H1 (cell line): ENCODE data around the gene MKI67. TPM values are rescaled to one million over a fixed set of nuclear protein-coding genes. Genes with fewer than 3 reads are reported as not detected.

Experiments used
- CTCF ChIA-PET: fragments of 300-600 bp; sonication (Branson Sonifier 250); formaldehyde crosslinking; loops from one replicate; lab custom pipeline; 2021; ENCODE audit not compliant: partially characterized antibody; lab: Charles Lee
- POLR2A ChIA-PET: fragments of 300-600 bp; sonication (Branson Sonifier 250); formaldehyde crosslinking; loops from one replicate; lab custom pipeline; 2021; ENCODE audit warnings: inconsistent platforms; ENCODE audit not compliant: partially characterized antibody; lab: Charles Lee
- DNase-seq, 2 experiments: peaks; one replicate each; pipeline versions ENCODE4 v3.0.0 to v3.0.0-alpha.2; 2010 to 2022; ENCODE audit warnings: low spot score in 2 of 2, low read depth in 1 of 2, mixed read lengths in 1 of 2
- FAIRE-seq: peaks from 2 replicates; lab custom pipeline; 2011; peaks lifted over from hg19 to GRCh38; lab: Jason Lieb, UNC
- H2AFZ ChIP-seq: 2 replicates; pipeline ENCODE4 v1.8.1; 2012; ENCODE audit warnings: low read length, inconsistent platforms
- H2AK5ac ChIP-seq: 2 replicates; pipeline ENCODE4 v1.6.1; 2013; ENCODE audit warnings: low read depth, low read length
- H2BK120ac ChIP-seq: replicated peaks from 2 replicates; pipeline ENCODE3; 2013; ENCODE audit warnings: low read depth, low read length, inconsistent platforms
- H2BK12ac ChIP-seq: 2 replicates; pipeline ENCODE4 v1.6.1; 2013; ENCODE audit warnings: low read depth, low read length
- H2BK15ac ChIP-seq: 2 replicates; pipeline ENCODE4 v1.6.1; 2013; ENCODE audit warnings: low read length
- H2BK20ac ChIP-seq: 2 replicates; pipeline ENCODE4 v1.6.1; 2013; ENCODE audit warnings: low read length
- H2BK5ac ChIP-seq: 2 replicates; pipeline ENCODE4 v1.6.1; 2013; ENCODE audit warnings: low read depth, low read length
- H3K14ac ChIP-seq: 2 replicates; pipeline ENCODE4 v1.6.1; 2013; ENCODE audit warnings: inconsistent platforms; ENCODE audit not compliant: insufficient read length
- H3K18ac ChIP-seq: 2 replicates; pipeline ENCODE4 v1.6.1; 2013; ENCODE audit warnings: low read length; ENCODE audit errors: extremely low read depth
- H3K23ac ChIP-seq: 2 replicates; pipeline ENCODE4 v1.6.1; 2013; ENCODE audit warnings: inconsistent platforms; ENCODE audit not compliant: insufficient read length
- H3K23me2 ChIP-seq: 2 replicates; pipeline ENCODE4 v1.6.1; 2013; ENCODE audit warnings: low read depth, low read length
- H3K27ac ChIP-seq: 2 replicates; pipeline ENCODE4 v1.6.1; 2011; ENCODE audit warnings: low read depth, low read length, inconsistent platforms
- H3K27me3 ChIP-seq, 4 experiments: replicated peaks in 1 of 4; 1 replicate in 1 of 4; 2 replicates in 3 of 4; pipeline versions ENCODE4 v1.6.1 to v1.8.1; 2011 to 2013; ENCODE audit warnings: low read length in 3 of 4, mild to moderate bottlenecking in 3 of 4, inconsistent platforms in 2 of 4, mixed read lengths in 2 of 4, moderate library complexity in 1 of 4; ENCODE audit not compliant: control insufficient read depth in 3 of 4, insufficient read depth in 3 of 4; ENCODE audit errors: extremely low read depth in 1 of 4
- H3K36me3 ChIP-seq, 4 experiments: 2 replicates each; pipeline versions ENCODE4 v1.6.1 to v1.8.1; 2011 to 2013; ENCODE audit warnings: mild to moderate bottlenecking in 4 of 4, low read length in 3 of 4, moderate library complexity in 2 of 4, control low read depth in 1 of 4, inconsistent platforms in 1 of 4; ENCODE audit not compliant: insufficient read depth in 4 of 4, control insufficient read depth in 2 of 4
- H3K4ac ChIP-seq: replicated peaks from 2 replicates; pipeline ENCODE3; 2013; ENCODE audit warnings: low read length, low read depth, mixed read lengths, inconsistent platforms; ENCODE audit not compliant: insufficient read length
- H3K4me1 ChIP-seq, 4 experiments: replicated peaks in 1 of 4; 1 replicate in 1 of 4; 2 replicates in 3 of 4; pipeline versions ENCODE4 v1.6.1 to v1.8.1; 2011 to 2013; ENCODE audit warnings: low read length in 3 of 4, inconsistent platforms in 2 of 4, mixed read lengths in 1 of 4; ENCODE audit not compliant: insufficient read depth in 4 of 4, control insufficient read depth in 3 of 4
- H3K4me2 ChIP-seq, 2 experiments: 2 replicates each; pipeline versions ENCODE4 v1.6.1 to v1.8.1; 2011 to 2013; ENCODE audit warnings: low read depth in 2 of 2, low read length in 2 of 2, control low read depth in 1 of 2, inconsistent platforms in 1 of 2, mild to moderate bottlenecking in 1 of 2; ENCODE audit not compliant: insufficient read depth in 1 of 2
- H3K4me3 ChIP-seq, 4 experiments: fragments of 200-600, 300-600 bp in 1 of 4; sonication (generic), shearing (Covaris generic), sonication (Bioruptor Twin) in 1 of 4; 2 replicates each; pipeline versions ENCODE4 v1.5.1 to v1.8.1; 2011 to 2016; ENCODE audit warnings: low read length in 4 of 4, low read depth in 3 of 4, control low read depth in 2 of 4, inconsistent platforms in 2 of 4, mild to moderate bottlenecking in 2 of 4, mixed read lengths in 1 of 4, moderate library complexity in 1 of 4; ENCODE audit not compliant: insufficient read depth in 2 of 4; ENCODE audit errors: extremely low read depth in 1 of 4
- H3K56ac ChIP-seq: replicated peaks from 2 replicates; pipeline ENCODE3; 2013; ENCODE audit warnings: low read depth, mild to moderate bottlenecking, mixed read lengths, low read length, inconsistent platforms; ENCODE audit not compliant: insufficient read length
- H3K79me1 ChIP-seq: 2 replicates; pipeline ENCODE4 v1.6.1; 2013; ENCODE audit warnings: low read depth, low read length, control low read depth
- H3K79me2 ChIP-seq, 2 experiments: 2 replicates each; pipeline versions ENCODE4 v1.6.1 to v1.8.1; 2012 to 2013; ENCODE audit warnings: low read length in 2 of 2, mild to moderate bottlenecking in 2 of 2, inconsistent platforms in 1 of 2; ENCODE audit not compliant: insufficient read depth in 2 of 2, control insufficient read depth in 1 of 2
- H3K9ac ChIP-seq, 4 experiments: replicated peaks in 1 of 4; 1 replicate in 1 of 4; 2 replicates in 3 of 4; pipeline versions ENCODE4 v1.6.1 to v1.8.1; 2011 to 2013; ENCODE audit warnings: low read depth in 3 of 4, low read length in 3 of 4, control low read depth in 2 of 4, mild to moderate bottlenecking in 2 of 4, moderate library complexity in 2 of 4, inconsistent platforms in 1 of 4; ENCODE audit errors: extremely low read depth in 1 of 4
- H3K9me3 ChIP-seq, 2 experiments: 2 replicates each; pipeline versions ENCODE4 v1.6.1 to v1.8.1; 2012 to 2013; ENCODE audit warnings: mild to moderate bottlenecking in 2 of 2, moderate library complexity in 2 of 2, control low read depth in 1 of 2, inconsistent platforms in 1 of 2, low read depth in 1 of 2, low read length in 1 of 2, mixed read lengths in 1 of 2; ENCODE audit not compliant: insufficient read depth in 2 of 2
- H4K20me1 ChIP-seq, 2 experiments: replicated peaks in 1 of 2; 2 replicates each; pipeline versions ENCODE3 to v1.8.1; 2011 to 2013; ENCODE audit warnings: inconsistent platforms in 2 of 2, low read length in 2 of 2, mild to moderate bottlenecking in 1 of 2; ENCODE audit not compliant: insufficient read depth in 2 of 2, control insufficient read depth in 1 of 2
- H4K5ac ChIP-seq: 2 replicates; pipeline ENCODE4 v1.6.1; 2013; ENCODE audit warnings: low read length, low read depth, mixed read lengths, inconsistent platforms; ENCODE audit not compliant: insufficient read length
- H4K8ac ChIP-seq: 2 replicates; pipeline ENCODE4 v1.8.0; 2013; ENCODE audit warnings: mild to moderate bottlenecking, moderate library complexity, low read length, inconsistent platforms; ENCODE audit not compliant: insufficient read depth; ENCODE audit errors: extremely low read depth
- H4K91ac ChIP-seq: replicated peaks from 2 replicates; pipeline ENCODE3; 2013; ENCODE audit warnings: low read length, mixed read lengths, inconsistent platforms; ENCODE audit not compliant: insufficient read length
- WGBS, 2 experiments: shearing (Covaris generic) in 1 of 2; methylation state at CpG; one replicate each; pipeline versions ENCODE4 v1.1.6 to v1.1.7; 2013 to 2015; ENCODE audit warnings: low lambda C conversion rate in 2 of 2, mixed read lengths in 2 of 2, inconsistent platforms in 1 of 2, low coverage in 1 of 2, missing lambda C conversion rate in 1 of 2; ENCODE audit not compliant: insufficient replicate concordance in 2 of 2, insufficient coverage in 1 of 2, insufficient read length in 1 of 2; ENCODE audit errors: extremely low coverage in 1 of 2, missing lambda C conversion rate in 1 of 2; 5-methylcytosine and 5-hydroxymethylcytosine counted together
- polyA plus RNA-seq, 7 experiments: library from polyadenylated mRNA; depleted of rRNA in 3 of 7; stranded (reverse) in 5 of 7; unstranded in 2 of 7; fragments of >200 nt in 5 of 7; fragments of 200-250 nt in 2 of 7; gene quantifications; 1 replicate in 5 of 7; 2 replicates in 1 of 7; 4 replicates in 1 of 7; pipeline versions ENCODE4 v1.2.1 to v1.2.3, GENCODE V29; 2011 to 2013; ENCODE audit warnings: missing spikeins in 2 of 7, mixed read lengths in 2 of 7
- total RNA-seq: library from RNA; stranded (reverse); fragmentation: NEBNext Ultra II Directional; extraction: Animal tissue kit (Norgen Biotek cat#: 25700); gene quantifications from 2 replicates; pipeline ENCODE4 v1.2.1, GENCODE V29; 2021

Gene MKI67
- total and polyA plus RNA-seq, 2 of the 8 experiments (the other 6 are each of a cell fraction or from before 2014, with no cell fraction given), result 15.8 to 85.1 TPM

- Histone ChIP-seq H3K23me2 (no peaks in the 10 kb centered on the region), H3K4ac (no peak overlapping the region), H3K27ac (no peak overlapping the region), H2AK5ac (no peak overlapping the region), H3K79me1 (no peaks in the 10 kb centered on the region), H2BK12ac (no peak overlapping the region), H2BK15ac (no peak overlapping the region), H3K4me2 (no peak overlapping the region), H3K23ac (no peak overlapping the region), H3K9me3 (peaks cover 25 to 29% of the 10 kb centered on the region in 2 experiments), H2BK5ac (no peak overlapping the region), H3K4me3 (no peak overlapping the region), H4K5ac (no peak overlapping the region), H3K27me3 (no peaks in the 10 kb centered on the region), H3K9ac (no peak overlapping the region), H4K8ac (no peak overlapping the region), H2AFZ (no peak overlapping the region), H3K79me2 (no peaks in the 10 kb centered on the region), H2BK20ac (no peak overlapping the region), H2BK120ac (no peak overlapping the region), H4K91ac (no peak overlapping the region), H3K14ac (no peak overlapping the region), H3K4me1 (peaks cover 0 to 3% (median 2%) of the 10 kb centered on the region in 4 experiments; a peak in 3 of 7 replicates), H3K36me3 (no peaks in the 10 kb centered on the region), H3K18ac (no peak overlapping the region), H3K56ac (no peak overlapping the region), H4K20me1 (no peaks in the 10 kb centered on the region)
- 100% methylated on average over 1 of the region's 1 CpG; no CpG with 5 or more reads in 1 of the 2 experiments for WGBS, 2 experiments
- CTCF ChIA-PET, result interaction anchor here (0.9 to 1.3 kb wide), 3 partner anchors 16 to 57 kb away, joined by 3 to 4 read pairs (median 3); no protein-coding TSS in a partner anchor
- POLR2A ChIA-PET, result no interaction called here
- DNase-seq, result no peak
- no peak for FAIRE-seq
These were observed 47.2 kb upstream of the MKI67 start for GRCh38 chr10:128173386-128173785.
